Non-pigmented ciliary epithelial cell (primary cell): ENCODE results near the gene UBR4.

ENCODE experiments used
- DNase-seq: peaks from one replicate; pipeline ENCODE4 v3.0.0-alpha.2; 2010; ENCODE audit warnings: low read depth

Gene UBR4

GRCh38 chr1:19139711-19140110 is 70.4 kb downstream of the UBR4 start:
- no peak for DNase-seq

GRCh38 chr1:19138958-19139581 is 71.0 kb downstream of the UBR4 start:
- DNase-seq: no peak

GRCh38 chr1:19138331-19138730 is 71.7 kb downstream of the UBR4 start:
- DNase-seq: no peak

GRCh38 chr1:19137158-19137557 is 72.9 kb downstream of the UBR4 start:
- DNase-seq: no peak

DNA sequence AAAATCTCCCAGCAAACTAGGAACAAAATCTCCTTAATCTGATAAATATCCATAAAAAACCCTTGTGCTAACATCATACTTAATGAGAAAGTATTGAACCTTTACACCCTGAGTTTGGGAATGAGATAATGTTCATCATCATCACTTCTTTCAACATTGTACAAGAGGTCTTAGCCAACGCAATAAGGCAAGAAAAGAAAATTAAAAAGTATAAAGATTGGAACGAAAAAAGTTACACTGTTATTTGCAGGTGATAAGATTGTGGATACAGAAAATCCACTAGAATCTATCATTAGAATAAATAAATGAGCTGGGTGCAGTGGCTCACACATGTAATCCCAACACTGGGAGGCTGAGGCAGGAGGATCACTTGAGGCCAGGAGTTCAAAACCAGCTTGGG is 76.7 kb downstream of the UBR4 start:
- no peak for DNase-seq

DNA sequence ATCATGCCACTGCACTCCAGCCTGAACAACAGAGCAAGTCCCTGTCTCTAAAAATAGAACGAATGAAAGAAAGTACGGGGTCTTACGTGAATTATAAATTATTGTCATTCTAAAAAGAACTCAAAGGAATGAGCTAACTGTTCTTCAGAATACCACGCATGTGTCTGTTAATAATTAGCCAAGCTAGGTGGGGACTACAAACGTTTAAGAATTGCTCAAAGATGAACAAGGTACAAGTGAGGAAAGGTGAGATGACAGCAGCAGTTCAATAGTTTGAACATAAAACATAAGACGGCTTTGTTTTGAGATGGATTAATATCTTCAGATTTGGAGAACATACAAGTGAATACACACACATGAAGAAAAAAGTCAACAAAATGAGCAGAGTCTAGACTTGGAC is 79.6 kb downstream of the UBR4 start:
- DNase-seq: no peak

DNA sequence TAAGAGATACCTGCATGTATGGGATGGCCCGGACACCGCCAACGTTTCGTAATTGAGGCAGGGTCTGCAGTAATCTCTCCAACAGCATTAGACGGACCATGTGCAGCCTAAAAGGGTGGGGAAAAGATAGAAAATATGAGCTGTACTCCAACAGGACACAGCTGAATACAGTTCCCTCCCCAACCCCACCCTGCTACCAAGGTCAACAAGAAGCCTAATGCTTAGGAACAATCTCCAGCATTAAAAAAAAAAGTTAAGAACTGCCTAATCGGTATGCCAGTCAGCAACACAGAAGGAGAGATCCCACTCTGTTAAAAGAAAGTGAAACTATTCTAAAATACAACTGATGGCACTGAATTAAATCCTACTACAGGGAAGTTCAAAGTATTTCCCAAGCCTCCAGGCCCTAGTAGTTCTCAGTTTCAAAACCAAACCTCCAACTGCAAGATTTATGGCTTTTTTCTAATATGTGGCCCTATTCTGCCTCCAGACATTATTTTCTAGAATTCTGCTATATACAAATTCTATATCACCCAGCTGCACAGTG is 81.0 kb downstream of the UBR4 start:
- no peak for DNase-seq

DNA sequence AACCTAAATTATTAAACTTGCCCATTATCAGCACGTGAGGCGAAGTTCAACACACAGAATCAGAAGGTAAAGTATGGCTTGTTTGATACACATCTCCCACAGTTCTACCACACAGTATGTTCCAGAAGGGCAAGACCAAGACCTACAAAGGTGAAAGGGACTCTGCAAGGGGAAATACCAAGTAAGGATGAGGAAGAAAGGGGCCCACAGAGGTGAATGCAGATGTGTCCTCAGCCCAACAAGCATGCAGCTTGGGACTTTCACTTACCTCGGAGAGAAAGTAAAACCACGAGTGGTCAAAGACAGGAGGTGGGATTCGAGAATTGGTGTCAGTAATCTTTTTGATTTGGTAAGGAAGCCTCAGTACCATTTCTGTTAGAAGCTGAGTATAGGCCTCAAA is 85.8 kb downstream of the UBR4 start:
- DNase-seq: no peak

DNA sequence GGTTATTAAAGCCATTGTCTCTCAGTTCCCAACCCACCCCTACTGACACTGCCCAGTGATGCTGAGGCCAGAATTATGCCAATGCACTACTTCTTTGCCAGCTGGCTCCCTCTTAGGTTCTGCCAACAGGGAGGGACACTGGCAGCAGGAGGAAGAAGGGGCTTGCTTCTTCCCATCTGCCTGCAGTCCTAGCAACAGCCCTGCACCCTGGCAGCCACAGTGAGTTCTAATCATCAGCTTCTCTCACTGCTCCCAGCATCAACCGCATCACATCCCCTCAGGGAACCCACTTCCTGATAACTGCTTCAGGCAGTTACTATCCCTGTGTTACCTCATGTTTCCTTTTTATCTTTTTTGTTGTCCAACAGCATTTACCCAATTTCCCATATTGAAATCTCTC is 86.2 kb downstream of the UBR4 start:
- DNase-seq: no peak

- no peak for DNase-seq
These were observed 87.4 kb downstream of the UBR4 start for GRCh38 chr1:19122668-19123067.

GRCh38 chr1:19121192-19121591 is 88.9 kb downstream of the UBR4 start:
- no peak for DNase-seq

DNA sequence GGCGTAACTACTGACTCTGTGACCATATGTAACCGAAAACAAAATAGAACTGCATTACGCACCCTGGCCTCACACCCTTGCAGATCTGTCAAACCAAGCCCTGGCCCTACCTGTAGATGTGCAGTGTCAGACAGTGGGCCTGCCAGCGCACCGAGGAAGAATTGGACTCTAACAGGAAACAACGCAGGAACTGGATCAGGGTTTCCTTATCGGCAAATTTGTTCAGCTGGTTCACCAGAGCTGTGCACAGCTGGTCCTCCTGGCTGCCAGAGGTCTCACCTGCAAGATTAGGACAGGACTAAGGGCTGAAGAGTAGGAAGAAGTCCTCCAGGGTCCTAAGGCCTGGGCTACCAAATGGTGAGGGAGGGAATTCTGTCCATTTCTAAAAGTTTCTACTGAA is 90.0 kb downstream of the UBR4 start:
- no peak for DNase-seq

- no peak for DNase-seq
These were observed 94.8 kb downstream of the UBR4 start for GRCh38 chr1:19115082-19115808.

DNA sequence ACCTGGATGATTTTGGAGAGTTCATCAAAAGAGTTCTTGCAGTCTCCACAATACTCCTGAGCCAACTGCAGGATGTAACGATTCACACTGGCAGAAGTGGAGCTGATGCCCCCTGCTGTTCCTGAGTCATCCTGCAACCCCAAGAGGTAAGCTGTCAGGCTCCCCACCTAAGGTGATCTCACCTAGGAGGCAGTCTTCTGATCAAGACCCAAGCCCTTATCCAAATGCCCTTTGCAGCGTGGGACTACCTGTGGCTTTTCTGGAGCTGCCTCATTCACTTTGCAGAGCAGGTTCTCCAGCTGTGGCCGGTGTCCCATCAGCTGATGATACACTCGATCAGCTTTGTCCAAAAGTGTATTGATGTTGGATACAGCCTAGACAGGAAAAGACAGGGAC is 96.4 kb downstream of the UBR4 start:
- DNase-seq: peak; percentile 8

DNA sequence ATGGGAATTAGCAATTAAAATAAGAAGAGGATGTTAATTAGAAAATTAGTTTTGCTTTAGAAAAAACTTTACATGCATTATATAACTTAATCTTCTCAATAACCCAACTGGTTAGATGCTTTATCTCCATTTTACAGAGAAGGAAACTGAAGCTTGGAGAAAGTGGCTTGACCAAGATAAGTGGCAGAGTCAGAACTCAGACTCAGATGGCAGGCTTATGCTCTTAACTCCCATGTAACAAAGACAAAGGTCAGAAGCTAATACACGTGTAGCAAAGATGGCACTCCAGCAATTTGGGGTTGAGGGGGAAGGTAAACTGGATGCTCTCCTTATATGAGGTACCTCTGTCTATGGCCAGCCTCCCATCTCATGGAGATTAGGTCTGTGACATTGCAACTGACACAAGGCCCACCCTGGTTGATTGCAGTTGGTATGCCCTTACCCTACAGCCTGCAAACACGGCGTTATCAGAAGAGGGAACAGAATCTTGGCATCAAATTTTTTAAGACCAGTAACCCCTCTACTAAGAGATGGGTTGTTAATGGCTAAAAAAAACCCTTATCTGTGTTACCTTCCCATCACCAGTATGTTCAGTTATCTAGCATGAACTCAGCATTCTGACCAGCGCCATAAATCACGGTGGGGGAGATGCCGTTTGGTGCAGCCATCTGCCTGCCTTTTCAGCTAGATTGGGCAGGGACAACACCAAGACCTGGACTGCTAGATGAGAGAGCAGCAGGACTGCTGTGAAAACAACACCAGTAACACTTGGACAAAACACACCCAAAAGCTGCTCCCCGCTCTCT is 97.0 kb downstream of the UBR4 start:
- no peak for DNase-seq

- DNase-seq: no peak
These were observed 99.7 kb downstream of the UBR4 start for GRCh38 chr1:19110257-19110927.

- no peak for DNase-seq
These were observed 100.5 kb downstream of the UBR4 start for GRCh38 chr1:19109545-19109944.

- no peak for DNase-seq
These were observed 108.8 kb downstream of the UBR4 start for GRCh38 chr1:19101244-19101643.

- DNase-seq: no peak
These were observed 110.0 kb downstream of the UBR4 start for GRCh38 chr1:19100028-19100427.

DNA sequence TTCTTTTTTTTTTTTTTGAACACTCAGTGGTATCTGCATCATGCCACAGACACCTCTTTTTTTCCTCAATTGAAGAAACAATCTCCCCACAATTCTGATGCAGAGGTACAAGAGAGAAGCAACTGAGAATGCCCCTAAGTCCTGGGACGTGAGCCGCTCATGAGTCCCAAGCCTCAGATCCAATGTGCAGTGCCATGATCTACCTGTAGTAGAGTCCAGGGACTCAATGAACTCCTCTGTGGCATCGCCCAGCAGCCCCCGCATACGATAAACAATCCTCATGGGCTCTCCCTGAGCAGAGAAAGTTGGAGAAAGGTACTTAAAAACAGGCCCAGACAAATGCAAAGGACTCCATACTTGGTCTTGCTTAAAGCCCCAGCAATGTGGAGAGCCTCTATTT is 113.1 kb downstream of the UBR4 start:
- DNase-seq: no peak

DNA sequence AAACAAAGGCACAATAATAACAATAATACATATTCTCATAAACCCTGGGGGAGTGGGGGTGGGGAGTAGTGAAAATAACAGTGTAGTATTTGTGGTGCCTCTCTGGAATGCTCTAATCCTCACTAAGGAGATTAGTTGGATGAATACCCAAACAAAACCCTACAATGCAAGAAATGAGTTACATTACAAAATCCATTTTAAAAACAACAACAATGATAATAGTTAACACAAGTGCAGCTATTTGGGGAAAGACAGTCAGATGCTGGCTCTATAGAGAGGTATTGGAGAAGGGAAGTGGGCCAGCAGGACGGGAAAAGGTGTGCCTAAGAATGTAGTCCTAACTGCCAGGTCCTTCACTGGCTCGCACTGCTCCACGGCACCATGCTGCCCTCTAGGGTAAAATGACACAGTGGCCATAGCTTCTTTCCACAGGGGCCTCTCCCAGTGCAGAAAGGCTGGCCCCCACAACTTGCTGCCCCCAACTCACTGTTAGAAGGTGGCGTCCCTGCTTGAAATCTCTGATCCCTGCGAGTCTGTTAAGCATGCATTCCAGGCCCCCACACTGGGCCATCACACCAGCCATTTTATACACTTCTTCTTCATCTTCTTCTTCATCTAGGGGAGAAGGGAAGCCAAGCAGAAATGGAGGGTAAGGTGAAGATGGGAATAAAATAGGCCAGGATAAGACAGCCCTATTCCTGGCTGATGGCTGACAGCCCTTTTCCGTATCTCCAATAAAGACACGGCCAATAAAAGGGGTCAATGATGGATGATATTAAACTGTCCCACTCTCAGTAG is 113.8 kb downstream of the UBR4 start:
- no peak for DNase-seq
